WI38 (cell line): ENCODE results near the gene EHF.

ENCODE experiments used
- H3K4me3 ChIP-seq: 2 replicates; pipeline ENCODE4 v1.5.1; 2011; ENCODE audit warnings: low read depth, mild to moderate bottlenecking, control low read depth, low read length
- TF ChIP-seq, protein P1 (sequence below): IDR thresholded peaks from 2 replicates; pipeline ENCODE4 v1.5.1; 2012; ENCODE audit warnings: low read depth, mild to moderate bottlenecking, control low read depth, low read length

EHF gene

GRCh38 chr11:34643846-34644245, 23.0 kb downstream of the EHF start:
- TF ChIP-seq, protein P1, sequence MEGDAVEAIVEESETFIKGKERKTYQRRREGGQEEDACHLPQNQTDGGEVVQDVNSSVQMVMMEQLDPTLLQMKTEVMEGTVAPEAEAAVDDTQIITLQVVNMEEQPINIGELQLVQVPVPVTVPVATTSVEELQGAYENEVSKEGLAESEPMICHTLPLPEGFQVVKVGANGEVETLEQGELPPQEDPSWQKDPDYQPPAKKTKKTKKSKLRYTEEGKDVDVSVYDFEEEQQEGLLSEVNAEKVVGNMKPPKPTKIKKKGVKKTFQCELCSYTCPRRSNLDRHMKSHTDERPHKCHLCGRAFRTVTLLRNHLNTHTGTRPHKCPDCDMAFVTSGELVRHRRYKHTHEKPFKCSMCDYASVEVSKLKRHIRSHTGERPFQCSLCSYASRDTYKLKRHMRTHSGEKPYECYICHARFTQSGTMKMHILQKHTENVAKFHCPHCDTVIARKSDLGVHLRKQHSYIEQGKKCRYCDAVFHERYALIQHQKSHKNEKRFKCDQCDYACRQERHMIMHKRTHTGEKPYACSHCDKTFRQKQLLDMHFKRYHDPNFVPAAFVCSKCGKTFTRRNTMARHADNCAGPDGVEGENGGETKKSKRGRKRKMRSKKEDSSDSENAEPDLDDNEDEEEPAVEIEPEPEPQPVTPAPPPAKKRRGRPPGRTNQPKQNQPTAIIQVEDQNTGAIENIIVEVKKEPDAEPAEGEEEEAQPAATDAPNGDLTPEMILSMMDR, result no peak
- H3K4me3 ChIP-seq, result no peak overlapping the region

DNA sequence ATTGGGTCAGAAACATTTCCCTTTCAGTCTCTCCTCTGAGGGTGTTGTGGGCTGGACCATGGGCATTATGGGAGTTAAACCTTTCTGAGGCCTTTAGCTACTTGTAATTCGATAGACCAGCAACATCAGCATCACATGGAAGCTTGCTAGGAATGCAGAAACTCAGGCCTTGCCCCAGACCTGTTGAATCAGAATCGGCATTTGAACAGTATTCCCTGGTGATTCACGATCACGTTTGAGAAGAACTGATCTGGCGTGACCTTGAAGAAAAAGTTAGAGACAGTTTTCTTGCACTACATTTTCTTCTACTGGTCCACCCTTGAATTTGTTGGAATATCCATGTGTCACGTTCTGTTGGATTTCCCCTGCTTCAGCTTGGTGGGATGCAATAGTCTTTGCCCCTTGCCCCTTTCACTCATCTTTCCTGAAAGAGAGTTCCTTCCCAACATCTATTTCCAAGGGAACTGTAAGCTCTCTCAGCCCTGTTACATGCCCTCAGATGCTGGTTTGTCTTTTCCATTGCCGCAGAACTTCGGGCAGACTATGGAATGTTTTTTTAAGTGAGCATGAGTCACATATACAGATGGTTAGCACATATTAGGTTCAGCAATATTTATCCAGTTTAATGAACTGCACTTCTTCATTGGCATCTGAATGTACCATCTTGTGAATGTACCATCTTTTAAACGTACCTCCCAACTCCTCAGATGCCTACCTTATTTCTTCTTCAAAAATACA, 23.9 kb downstream of the EHF start:
- peak overlapping the region; percentile 11; the same call in 1 of the 2 replicates for H3K4me3 ChIP-seq
- TF ChIP-seq, protein P1, result no peak

- H3K4me3 ChIP-seq, result no peak overlapping the region
- TF ChIP-seq, protein P1, result no peak
These were observed 25.5 kb downstream of the EHF start for GRCh38 chr11:34646431-34646830.

- TF ChIP-seq, protein P1, result no peak
- no peak overlapping the region for H3K4me3 ChIP-seq
These were observed 26.2 kb downstream of the EHF start for GRCh38 chr11:34647131-34647530.

- TF ChIP-seq, protein P1, result no peak
- no peak overlapping the region for H3K4me3 ChIP-seq
These were observed 26.6 kb downstream of the EHF start for GRCh38 chr11:34647532-34647931.

GRCh38 chr11:34648036-34648435, 27.1 kb downstream of the EHF start:
- H3K4me3 ChIP-seq, result no peak overlapping the region
- TF ChIP-seq, protein P1, result no peak

GRCh38 chr11:34649597-34649996, 28.7 kb downstream of the EHF start:
- TF ChIP-seq, protein P1, result no peak
- H3K4me3 ChIP-seq, result no peak overlapping the region
